Urothelium cell line (cell line): ENCODE results near the gene BTBD7.

Source experiments
- DNase-seq: peaks from one replicate; pipeline ENCODE4 v3.0.0; 2011; ENCODE audit warnings: low spot score, mixed read lengths
- FAIRE-seq: peaks from 2 replicates; lab custom pipeline; 2011; peaks lifted over from hg19 to GRCh38; lab: Jason Lieb, UNC

Gene BTBD7

DNA sequence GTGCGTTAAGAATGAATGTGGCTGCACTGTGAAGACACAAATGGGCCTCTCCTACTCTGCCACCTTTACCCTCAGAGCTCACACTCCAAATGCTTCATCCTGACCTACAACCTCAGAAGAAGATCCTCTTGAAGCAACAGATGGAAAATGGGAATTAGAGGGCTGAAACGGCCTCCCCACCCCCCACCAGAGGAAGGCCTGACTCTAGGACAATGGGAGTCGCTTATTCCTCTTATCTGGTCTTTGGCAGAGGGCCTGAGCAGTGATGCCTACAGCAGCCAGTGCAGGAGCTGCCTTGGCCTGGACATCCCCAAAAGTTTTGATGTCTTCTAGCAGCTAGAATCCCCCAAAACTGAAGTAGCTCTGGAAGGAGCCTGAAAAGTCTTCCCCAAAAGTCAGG is 29.2 kb downstream of the BTBD7 start:
- no peak for FAIRE-seq

DNA sequence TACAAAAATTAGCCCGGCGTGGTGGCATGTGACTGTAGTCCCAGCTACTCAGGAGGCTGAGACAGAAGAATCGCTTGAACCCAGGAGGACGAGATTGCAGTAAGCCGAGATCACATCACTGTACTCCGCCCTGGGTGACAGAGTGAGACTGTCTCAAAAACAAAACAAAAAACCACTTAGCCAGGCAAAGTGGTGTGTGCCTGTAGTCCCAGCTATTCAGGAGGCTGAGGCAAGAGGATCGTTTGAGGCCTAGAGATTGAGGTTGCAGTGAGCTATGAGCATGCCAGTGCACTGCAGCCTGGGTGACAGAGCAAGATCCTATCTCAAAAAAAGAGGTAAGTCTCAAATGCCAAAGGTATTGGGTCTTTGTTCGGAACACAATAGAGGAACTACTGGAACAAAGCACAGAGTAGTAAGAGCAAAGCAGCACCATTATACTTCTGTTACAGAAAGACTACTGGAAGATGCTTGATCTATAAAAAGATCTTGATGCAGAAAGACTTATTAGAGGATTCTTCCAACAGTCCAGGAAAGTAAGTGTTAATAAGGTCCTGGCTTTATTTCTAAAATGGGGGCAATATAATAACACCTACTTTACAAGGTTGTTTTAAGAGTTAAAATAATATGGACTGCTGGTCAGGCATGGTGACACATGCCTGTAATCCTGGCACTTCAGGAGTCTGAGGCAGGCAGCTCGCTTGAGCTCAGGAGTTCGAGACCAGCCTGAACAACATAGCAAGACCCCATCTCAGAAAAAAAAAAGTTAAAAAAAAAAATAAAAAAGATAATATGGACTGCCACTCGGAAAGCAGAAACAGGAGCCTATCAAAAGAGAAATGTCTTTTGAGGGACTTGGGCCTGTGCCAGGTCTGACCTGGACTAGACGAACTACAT is 29.9 kb downstream of the BTBD7 start:
- FAIRE-seq (no peak), DNase-seq (no peak)

More for the DNA sequence above, 29.2 kb downstream of the BTBD7 start:
- DNase-seq: no peak

DNA sequence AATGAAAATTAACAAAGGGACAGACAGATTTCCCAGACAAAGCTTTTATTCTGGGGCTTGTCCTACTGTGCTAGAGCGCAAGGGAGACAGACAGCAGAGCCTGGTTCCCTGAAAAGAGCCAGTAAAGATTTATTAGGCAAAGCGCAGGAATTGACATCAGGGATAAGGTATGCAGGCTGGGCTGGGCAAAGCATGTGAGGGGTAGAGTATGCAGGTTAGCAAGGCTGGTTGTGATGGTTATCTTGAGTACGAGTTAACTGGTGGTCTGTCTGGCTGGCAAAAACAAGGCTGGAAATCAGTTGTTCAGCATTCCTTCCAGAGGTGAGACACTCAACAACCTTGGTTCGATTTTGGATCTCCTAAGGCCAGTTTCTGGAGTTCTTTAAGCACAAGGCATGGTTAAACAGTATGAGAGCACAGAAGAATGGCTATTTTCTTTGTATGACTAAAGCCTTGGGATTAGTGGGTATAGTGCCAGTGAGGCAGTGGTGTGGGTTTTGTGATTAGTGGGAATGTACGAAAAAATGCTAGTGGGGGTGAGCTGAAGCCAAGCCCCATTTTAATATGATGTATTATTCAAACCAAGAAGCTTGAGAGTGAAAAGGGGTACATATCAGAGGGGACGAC is 30.9 kb downstream of the BTBD7 start:
- DNase-seq (peak; percentile 21), FAIRE-seq (no peak)

DNA sequence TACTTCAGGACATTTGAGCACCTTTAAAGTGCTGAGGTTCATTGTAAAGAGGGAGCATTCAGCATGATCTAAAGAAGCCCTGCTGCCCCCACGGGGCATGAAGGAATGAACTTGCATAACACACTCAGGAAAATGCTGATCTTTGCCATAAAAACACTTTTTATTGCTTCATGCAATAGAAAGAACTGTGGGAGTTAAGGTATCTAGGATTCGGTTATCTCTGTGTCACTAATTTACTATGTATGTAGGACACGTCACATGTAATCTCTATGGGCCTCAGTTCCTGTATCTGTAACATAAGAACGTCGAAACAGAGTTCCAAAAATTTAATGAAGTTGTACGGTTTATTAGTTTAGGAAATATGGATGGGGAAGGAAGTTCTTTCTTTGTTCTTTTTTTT is 33.0 kb downstream of the BTBD7 start:
- no peak for DNase-seq

DNA sequence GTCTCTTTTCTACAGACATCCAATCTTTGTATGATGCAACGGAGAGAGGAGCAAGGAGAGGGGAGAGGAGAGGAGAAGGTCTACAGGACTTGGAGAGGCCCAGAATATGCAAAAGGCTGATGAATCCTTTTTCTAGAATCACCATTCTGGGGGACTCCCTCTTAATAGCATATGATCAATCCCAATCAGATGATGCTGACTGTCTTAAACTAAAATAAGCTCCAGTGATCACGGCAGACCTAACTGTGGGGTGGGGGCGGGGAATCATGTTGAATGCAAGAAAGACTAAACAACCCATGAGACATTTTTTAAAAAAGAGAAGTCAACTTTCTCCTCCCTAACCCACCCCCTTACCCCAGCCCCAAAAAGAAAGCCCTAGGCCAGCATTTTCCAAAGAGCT is 33.4 kb downstream of the BTBD7 start:
- DNase-seq (no peak), FAIRE-seq (no peak)

More for the DNA sequence above, 33.0 kb downstream of the BTBD7 start:
- FAIRE-seq: no peak

DNA sequence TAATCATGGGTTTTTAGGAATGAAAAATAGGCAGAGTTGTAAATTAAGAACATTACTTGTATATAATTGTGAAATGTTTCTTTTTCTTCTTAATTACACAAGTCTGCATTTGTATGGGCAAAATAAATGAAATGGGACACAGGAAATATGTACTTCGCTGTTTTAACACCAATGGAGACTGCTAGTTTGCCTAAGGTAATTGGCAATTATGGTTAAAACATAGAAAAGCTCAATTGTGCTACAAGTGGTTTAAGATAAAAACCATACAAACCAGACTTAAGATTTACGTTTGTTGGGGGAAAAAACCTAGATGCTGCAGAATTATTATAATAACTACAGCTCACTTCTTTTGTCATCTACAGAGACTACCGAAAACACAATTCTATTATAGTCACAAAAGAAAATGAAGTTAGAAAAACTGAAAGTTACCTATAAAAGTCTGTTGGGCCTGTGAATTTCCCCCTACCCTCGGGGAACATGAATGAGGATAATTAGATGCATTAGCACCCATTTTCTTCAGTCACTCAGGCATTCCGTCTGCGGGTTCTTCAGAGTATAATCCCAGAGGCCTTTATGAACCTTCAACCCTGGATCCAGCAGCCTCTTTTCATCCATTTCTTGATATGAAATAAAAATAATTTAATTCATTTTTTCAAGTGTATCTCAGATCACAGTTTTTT is 37.2 kb downstream of the BTBD7 start:
- no peak for FAIRE-seq

DNA sequence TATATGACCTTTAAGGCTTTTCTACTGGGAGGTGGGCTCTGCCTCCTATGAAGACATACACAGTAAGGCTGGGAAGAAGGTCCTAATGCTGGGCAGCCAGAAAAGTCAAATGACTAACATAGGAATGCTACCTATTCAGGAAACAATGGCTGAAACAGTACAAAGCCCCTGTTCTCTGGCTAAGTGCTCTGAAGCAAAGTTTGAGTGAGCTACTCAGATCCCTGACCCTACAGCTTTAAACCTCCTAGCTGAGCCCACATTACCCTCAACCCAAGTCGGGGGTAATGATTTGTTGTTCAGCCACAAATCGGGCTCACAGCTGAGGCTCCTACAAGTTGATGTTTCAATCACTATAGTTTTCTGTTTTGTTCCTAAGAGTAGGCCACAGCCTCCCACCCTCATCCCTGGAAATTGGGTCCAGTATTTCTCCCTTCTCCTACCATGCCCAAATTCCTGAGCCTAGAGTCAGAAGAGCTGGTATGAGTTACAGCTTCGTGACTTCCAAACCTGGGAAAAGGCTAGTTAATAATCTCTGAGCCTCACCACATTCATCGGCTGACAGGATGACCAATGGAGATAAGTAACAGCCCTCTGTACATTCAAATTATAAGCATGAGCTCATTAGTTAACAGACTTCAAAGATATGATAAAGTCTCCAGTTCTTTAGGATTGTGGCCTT is 46.5 kb downstream of the BTBD7 start:
- DNase-seq: no peak
- no peak for FAIRE-seq

More for the DNA sequence above, 37.2 kb downstream of the BTBD7 start:
- no peak for DNase-seq

DNA sequence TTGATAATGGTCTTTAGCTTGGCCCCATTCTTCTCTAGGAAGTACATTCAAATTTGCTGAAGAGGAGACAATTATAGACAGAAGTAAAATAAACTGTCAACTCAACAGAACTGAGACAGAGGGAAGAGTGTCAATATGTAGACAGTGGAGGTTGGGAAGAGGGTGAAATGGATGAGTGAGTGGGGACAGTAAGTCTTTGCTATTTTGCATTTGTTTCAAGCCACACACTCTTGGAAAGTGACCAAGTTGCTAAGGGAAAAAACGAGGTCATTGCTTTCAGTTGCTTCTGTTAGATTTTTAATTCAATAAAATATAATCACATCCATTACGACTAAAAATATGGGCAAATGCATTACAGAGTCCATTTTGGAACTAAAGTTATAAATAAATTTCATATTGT is 47.8 kb downstream of the BTBD7 start:
- FAIRE-seq (no peak), DNase-seq (no peak)

DNA sequence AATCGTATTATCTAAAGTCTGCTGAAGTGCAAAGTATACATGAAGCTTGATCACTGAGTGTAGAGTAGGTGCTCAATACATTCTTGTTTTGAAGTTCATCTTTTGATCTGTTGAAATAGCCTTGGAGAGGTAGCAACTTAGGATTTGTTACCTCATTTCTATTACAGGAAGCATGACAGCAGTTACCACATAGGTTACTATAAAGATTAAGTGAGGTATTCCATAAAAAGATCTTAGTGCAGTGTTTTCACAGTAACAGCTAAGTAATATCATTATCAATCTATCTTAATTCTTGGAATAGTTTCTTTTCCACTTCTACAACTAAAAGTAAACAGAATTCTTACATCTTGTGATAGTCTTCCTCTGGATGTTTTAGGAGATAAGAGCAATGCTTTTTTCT is 50.9 kb downstream of the BTBD7 start:
- no peak for FAIRE-seq
- DNase-seq: no peak

DNA sequence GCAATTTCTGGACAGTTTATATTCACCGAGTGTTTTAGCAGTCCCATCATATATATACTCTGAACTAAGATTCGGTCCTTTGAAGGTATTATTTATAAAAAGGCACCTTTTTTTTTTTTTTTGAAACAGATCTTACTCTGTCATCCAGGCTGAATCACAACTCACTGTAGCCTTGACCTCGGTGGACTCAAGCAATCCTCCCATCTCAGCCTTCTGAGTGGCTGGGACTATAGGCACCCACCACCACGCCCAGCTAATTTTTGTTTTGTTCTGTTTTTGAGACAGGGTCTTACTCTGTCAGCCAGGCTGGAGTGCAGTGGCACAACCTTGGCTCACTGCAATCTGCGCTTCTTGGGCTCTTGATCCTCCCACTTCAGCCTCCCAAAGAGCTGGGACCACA is 52.1 kb downstream of the BTBD7 start:
- FAIRE-seq (no peak), DNase-seq (no peak)

DNA sequence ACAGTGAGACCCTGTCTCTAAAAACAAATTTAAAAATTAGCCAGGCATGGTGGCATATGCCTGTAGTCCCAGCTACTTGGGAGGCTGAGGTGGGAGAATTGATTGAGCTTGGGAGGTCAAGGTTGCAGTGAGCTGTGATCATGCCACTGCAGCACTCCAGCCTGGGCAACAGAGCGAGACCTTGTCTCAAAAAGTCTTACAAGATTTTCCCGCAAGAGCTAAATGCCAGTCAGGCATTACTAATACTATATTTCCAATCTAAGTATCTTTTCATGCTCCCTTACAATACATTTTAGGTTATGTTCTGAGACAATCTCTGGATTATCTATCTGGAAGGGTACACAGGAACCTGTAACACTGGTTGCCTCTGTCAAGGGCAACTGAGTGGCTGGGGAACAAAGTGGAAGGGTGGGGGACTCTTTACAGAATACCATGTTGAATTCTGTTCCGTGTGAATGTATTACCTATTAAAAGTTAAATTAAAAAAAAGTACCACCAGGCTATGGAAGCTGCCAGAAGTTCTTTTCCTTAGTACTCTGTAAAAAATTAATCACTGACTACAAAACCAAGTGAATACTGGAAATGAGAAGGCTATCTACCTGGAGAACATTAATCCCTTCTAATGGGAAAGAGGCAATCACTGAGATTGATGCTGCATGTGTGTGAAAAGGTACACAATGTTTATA is 56.7 kb downstream of the BTBD7 start:
- FAIRE-seq (no peak), DNase-seq (no peak)

DNA sequence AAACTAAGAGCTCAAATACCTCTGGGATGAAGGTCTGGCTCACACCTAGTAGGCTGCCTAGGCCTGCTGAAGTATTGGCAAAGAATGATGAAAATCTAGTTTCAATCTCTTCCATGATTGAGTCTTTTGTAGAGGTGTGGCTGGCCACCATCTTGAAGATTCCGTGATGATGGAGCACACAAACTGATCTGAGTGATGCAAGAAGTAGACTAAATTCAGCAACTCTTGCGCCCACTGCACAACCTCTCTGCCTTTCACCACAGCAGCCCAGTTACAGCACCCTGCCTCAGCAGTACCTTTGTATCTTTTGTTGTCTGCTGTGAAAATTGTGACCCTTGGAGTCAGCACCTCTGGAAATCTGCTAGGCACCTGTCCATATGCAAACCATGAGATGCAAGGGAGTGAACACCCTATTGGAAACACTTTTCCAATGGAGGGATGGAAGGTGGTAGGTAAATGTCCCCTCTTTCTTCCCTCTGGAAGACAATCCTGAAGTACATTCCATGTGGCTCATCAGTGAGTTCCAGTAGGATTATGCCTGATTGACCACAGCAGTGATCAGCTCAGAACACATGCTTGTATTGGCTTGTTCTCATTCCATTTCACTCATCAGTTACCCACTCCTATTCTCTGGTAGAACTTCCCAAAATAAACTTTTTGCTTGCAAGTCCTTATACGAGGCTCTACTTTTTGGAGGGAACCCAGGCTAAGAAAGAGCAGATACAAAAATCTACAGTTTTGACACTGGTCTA is 58.6 kb downstream of the BTBD7 start:
- no peak for FAIRE-seq
- no peak for DNase-seq

DNA sequence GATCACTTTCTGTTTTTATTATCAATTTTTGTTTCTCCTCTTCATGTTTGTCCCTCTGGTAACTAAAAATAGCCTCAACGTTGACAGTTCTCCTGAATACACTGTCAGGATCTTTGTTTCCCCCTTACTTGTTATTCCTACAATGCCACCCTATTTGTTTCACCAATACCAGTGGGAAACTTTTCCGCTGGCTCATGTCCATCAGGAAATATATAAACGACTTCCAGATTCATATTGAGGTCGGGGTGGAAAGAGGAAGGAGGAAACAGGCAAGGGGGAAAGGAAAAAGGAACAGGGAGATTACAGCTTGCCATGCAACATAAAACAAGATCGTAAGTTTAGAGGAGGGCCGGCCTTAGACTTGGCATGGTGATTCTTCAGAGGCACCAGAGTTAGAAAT is 61.7 kb downstream of the BTBD7 start:
- DNase-seq: no peak

DNA sequence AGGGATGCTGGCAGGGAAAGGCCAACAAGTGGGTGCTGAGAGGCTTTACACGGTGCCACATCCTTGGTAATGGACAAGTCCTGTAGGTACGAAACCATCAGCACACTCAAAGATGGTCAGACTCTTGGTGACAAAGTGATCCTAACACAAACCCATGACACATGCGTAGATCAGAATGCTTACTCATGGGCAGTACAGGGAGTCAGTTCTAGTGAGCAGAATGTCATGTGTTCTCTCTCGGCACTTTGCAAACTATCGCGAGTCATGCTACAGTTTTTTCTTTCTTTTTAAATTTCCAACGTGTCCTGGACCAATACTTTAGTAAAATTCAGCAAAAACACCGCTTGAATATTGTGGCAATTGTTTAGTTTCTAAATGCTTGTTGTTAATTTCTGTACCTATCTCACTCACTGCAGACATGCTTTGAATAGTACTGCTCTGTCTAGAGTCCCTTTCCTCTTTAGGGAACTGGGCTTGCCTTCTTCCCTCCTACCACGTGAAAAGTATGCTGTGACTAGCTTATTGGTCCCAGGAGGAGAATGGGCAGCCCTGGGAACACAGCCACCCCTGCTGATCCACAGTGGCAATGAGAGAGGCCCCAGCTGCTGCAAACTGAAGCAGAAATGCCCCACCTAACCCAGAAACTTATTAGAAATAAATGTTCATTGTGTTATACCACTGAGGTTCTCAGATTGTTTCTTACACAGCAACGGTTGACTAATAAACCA is 63.3 kb downstream of the BTBD7 start:
- no peak for FAIRE-seq
- DNase-seq: no peak

More for the DNA sequence above, 61.7 kb downstream of the BTBD7 start:
- FAIRE-seq: no peak

DNA sequence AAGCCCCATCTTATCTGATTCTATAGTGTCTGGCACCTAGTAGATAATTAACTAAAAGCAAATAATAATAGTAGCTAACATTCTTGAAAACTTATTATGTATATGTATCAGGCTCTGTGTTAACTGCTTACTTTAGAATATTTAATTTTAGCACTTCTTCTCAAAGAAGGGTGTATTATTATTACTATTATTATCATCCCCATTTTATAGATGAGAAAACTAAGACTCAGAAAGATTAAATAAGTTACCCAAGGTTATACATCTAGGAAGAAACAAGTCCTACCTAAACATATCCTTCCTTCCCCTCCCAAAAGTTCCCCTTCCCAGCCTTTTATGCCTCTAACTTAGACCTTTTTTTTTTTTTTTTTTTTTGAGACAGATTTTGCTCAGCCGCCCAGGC is 64.4 kb downstream of the BTBD7 start:
- FAIRE-seq (no peak), DNase-seq (no peak)

DNA sequence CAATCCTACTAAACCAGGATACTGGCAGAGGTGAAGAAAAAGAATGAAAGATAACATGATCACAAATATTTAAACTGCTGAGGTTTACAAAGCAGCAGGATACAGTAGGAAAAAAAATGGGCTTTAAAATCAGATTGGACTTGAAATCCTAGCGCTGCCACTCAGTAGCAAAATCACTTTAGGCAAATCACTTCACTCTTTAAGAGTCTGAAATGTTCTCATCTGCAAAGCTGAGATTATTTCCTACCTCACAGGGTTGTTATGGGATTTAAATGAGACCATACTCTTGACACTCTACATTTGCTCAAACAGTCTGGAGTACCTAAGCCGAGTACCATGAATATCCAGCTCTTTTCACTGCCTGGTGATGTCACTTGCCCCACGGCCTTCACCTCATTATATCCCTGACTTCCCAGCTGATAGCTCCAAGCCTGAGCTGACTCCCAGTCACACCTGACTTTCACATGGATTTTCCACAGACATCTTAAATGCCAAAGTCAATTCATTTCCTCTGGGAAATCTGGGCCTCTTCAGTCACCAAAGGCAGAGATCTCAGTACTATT is 65.6 kb downstream of the BTBD7 start:
- DNase-seq (no peak), FAIRE-seq (no peak)

DNA sequence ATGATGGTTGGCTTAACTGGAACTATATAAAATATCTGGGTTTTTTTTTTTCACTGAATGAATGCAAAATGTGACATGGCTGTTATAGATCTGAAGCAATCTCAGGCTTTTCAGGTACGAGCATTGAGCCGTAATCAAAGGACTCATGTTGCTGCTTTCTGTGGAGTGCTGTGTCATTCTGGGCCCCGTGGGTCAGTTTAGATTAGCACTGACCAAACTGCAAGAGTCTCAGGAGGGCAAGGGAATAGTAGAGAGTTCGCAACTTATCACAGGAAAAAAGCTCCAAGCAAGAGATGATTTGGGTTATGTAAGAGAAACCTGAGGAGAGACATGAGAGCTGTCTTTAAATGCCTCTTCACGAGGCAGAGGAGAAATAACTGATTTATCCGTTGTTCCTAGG is 66.7 kb downstream of the BTBD7 start:
- DNase-seq (no peak), FAIRE-seq (no peak)

DNA sequence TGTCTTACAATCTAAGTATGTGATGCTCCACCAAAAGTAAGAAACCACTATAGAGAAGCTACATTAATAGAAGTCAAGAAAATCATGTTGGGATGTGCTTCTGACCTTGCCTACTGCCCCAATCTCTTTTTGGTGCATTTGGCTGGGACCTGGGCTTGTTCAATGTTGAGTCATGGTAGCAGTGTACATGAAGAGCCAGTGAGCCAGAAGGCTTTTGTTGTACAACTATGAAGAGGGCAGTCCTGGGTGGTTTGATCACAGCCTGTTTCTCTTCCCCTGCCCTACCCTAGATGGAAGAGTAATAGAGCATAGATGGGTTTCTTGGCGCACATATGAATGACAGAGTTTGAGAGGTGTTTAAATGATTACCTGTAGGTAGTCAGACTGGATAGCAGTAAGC is 69.4 kb downstream of the BTBD7 start:
- DNase-seq (no peak), FAIRE-seq (no peak)

DNA sequence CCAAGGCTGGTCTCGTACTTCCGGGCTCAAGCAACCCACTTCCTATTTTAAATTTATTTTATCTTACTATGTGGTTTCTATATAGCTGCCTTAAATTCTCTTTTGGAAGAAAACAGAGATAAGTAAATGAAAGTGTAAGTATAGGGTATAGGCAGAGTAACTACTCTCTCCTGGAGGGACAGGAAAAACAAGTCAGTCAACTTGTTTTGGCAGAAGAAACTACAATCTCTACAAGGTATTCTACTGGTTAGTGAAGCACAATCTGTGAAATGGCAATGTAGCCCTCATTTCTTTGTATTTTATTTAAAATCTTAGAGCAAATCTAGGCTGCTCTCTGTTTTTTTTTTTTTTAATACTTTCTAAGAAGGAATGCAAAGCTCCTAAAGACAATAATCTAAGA is 70.4 kb downstream of the BTBD7 start:
- FAIRE-seq (no peak), DNase-seq (no peak)
